HepG2 (cell line): Measurements from ENCODE around the gene RTN3.

Source experiments
- EZH2 ChIP-seq: conservative IDR thresholded peaks from 2 replicates; pipeline ENCODE4 v1.6.1; 2012; ENCODE audit warnings: mild to moderate bottlenecking, low read depth, low read length, moderate library complexity
- GTF2F1 ChIP-seq: fragments of 150-350 bp; IDR thresholded peaks from 2 replicates; pipeline ENCODE4 v1.6.1; 2014; ENCODE audit warnings: low read length
- NR3C1 ChIP-seq: sonication (generic); formaldehyde crosslinking; IDR thresholded peaks from 2 replicates; pipeline ENCODE4 v1.4.0; 2020; ENCODE audit warnings: missing genetic modification reagents
- POLR2AphosphoS5 ChIP-seq: IDR thresholded peaks from 2 replicates; pipeline ENCODE4 v1.6.1; 2012; ENCODE audit warnings: low read depth, low read length
- ZBTB7A ChIP-seq: sonication (generic); formaldehyde crosslinking; IDR thresholded peaks from 2 replicates; pipeline ENCODE4 v1.8.0; 2022; ENCODE audit warnings: mild to moderate bottlenecking, missing genetic modification reagents
- ZNF75D ChIP-seq: sonication (generic); formaldehyde crosslinking; IDR thresholded peaks from 2 replicates; pipeline ENCODE4 v1.8.1; 2023; ENCODE audit warnings: missing genetic modification reagents, mild to moderate bottlenecking, borderline replicate concordance
- TF ChIP-seq, protein P1 (sequence below): conservative IDR thresholded peaks from 2 replicates; pipeline ENCODE4 v1.6.1; 2018; ENCODE audit warnings: missing genetic modification reagents

DNA sequence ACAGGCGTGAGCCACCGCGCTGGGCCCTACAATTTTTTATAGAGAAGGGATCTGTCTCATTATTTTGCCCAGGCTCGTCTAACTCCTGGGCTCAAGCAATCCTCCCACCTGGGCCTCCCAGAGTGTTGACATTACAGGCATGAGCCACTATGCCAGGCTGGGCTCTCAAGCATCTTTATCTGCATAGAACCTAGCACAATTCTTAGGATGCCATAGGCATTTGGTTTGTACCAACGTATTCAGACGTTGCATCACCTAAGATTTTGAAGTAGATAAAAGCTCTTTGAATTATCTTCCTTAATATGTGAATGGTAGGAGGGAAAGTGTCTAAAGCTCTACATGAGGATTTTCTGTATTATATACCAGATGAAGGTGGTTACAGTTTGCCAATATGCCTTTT, 30.5 kb downstream of the RTN3 start:
- TF ChIP-seq NR3C1 (CRISPR knock-in tag) (no peak), EZH2 (no peak), ZBTB7A (CRISPR knock-in tag) (no peak), POLR2AphosphoS5 (no peak), GTF2F1 (no peak), ZNF75D (CRISPR knock-in tag) (no peak)
- TF ChIP-seq, protein P1, sequence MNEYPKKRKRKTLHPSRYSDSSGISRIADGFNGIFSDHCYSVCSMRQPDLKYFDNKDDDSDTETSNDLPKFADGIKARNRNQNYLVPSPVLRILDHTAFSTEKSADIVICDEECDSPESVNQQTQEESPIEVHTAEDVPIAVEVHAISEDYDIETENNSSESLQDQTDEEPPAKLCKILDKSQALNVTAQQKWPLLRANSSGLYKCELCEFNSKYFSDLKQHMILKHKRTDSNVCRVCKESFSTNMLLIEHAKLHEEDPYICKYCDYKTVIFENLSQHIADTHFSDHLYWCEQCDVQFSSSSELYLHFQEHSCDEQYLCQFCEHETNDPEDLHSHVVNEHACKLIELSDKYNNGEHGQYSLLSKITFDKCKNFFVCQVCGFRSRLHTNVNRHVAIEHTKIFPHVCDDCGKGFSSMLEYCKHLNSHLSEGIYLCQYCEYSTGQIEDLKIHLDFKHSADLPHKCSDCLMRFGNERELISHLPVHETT, result no peak
